AG04450 (cell line): ENCODE results near the gene GRB10. TPM values are rescaled to one million over a fixed set of nuclear protein-coding genes. Genes with fewer than 3 reads are reported as not detected.

Source experiments
- CTCF ChIA-PET: fragments of 300-600, 350-600 bp; formaldehyde crosslinking; extraction: SDS; loops from one replicate; lab custom pipeline; 2022; ENCODE audit warnings: antibody characterized with exemption, inconsistent platforms; lab: Charles Lee
- POLR2A ChIA-PET: fragments of 350-600 bp; formaldehyde crosslinking; extraction: SDS; loops from one replicate; lab custom pipeline; 2021; ENCODE audit warnings: antibody characterized with exemption, inconsistent platforms; lab: Yijun Ruan, JAX
- DNase-seq: peaks from one replicate; pipeline ENCODE4 v3.0.0-alpha.2; 2011; ENCODE audit warnings: low read depth, low spot score
- H3K27ac ChIP-seq: one replicate; pipeline ENCODE4 v1.5.1; 2012; ENCODE audit warnings: low read depth, low read length, control low read depth
- H3K27me3 ChIP-seq: one replicate; pipeline ENCODE4 v1.6.0; 2012; ENCODE audit warnings: low read length; ENCODE audit not compliant: control insufficient read depth, insufficient read depth
- H3K4me3 ChIP-seq: 2 replicates; pipeline ENCODE4 v1.5.1; 2011; ENCODE audit warnings: mild to moderate bottlenecking, low read depth, low read length, control low read depth
- H3K9me3 ChIP-seq: 2 replicates; pipeline ENCODE4 v1.5.1; 2012; ENCODE audit warnings: low read length; ENCODE audit not compliant: control insufficient read depth, insufficient read depth
- polyA plus RNA-seq: library from polyadenylated mRNA; depleted of rRNA; stranded (reverse); fragments of >200 nt; gene quantifications from 2 replicates; pipeline ENCODE4 v1.2.3, GENCODE V29; 2011
- TF ChIP-seq, protein P1 (sequence below): IDR thresholded peaks from 2 replicates; pipeline ENCODE4 v1.5.1; 2011; ENCODE audit warnings: low read depth, low read length, control low read depth, inconsistent platforms

The GRB10 gene
- polyA plus RNA-seq, 1 experiment, result 8.0 TPM

DNA sequence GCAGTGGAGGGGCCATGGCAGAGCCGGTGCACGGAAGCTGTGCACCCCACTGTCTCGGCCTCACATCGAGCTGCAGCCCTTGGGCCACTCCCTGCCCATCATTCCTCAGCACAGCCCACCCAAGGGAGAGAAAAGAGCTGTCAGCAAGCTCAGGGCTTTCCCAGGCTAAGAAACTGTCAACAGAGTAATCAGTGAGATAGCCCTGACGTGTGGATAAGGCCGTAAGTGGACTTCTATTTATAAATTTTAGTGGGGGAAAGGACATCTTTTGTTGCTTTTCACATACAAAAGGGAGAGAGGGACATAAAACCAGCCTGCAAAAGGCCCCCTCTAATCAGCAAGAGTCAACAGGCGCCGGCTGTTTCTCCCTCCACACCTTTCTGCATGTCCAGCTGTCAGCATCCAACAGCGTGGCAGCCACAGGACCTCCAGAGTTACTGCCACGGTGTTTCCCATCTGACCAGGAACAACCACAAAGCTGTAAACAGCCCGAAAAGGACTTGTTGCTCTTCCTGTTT is 160.7 kb downstream of the GRB10 start:
- H3K27ac ChIP-seq, result no peak overlapping the region
- no peaks in the 10 kb centered on the region for H3K27me3 ChIP-seq
- H3K4me3 ChIP-seq, result no peak overlapping the region
- ChIA-PET CTCF (interaction anchor here (1.6 kb wide), 1 partner anchor 12 kb away, joined by 5 read pairs; no protein-coding TSS in a partner anchor), POLR2A (no interaction called here)
- H3K9me3 ChIP-seq, result no peaks in the 10 kb centered on the region
- TF ChIP-seq, protein P1, sequence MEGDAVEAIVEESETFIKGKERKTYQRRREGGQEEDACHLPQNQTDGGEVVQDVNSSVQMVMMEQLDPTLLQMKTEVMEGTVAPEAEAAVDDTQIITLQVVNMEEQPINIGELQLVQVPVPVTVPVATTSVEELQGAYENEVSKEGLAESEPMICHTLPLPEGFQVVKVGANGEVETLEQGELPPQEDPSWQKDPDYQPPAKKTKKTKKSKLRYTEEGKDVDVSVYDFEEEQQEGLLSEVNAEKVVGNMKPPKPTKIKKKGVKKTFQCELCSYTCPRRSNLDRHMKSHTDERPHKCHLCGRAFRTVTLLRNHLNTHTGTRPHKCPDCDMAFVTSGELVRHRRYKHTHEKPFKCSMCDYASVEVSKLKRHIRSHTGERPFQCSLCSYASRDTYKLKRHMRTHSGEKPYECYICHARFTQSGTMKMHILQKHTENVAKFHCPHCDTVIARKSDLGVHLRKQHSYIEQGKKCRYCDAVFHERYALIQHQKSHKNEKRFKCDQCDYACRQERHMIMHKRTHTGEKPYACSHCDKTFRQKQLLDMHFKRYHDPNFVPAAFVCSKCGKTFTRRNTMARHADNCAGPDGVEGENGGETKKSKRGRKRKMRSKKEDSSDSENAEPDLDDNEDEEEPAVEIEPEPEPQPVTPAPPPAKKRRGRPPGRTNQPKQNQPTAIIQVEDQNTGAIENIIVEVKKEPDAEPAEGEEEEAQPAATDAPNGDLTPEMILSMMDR, result no peak
- DNase-seq, result no peak

GRCh38 chr7:50621206-50621605 is 161.5 kb downstream of the GRB10 start:
- DNase-seq, result no peak
- Histone ChIP-seq H3K4me3 (no peak overlapping the region), H3K27me3 (no peaks in the 10 kb centered on the region), H3K9me3 (no peaks in the 10 kb centered on the region), H3K27ac (no peak overlapping the region)
- ChIA-PET POLR2A (no interaction called here), CTCF (no interaction called here)
- TF ChIP-seq, protein P1, result no peak

DNA sequence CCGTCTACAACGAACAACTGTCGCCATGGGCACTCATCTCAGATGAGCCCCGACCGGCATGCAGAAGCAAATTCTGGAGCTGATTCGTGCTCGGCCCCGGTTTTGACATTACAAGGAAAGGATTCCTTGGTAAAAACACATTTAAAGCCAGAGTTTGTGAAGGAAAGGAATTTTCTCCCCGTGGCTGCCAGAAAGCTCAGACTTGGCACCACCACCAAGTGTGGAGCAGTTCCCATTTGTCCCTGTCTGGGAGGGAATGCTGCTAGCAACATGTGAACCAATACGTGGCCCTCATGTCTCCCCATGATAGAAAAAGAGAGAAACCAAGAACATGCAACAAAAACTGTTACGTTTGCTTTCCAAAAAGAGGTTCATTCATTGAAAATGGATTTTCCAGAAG is 162.3 kb downstream of the GRB10 start:
- Histone ChIP-seq H3K27ac (no peak overlapping the region), H3K9me3 (no peaks in the 10 kb centered on the region), H3K4me3 (no peak overlapping the region), H3K27me3 (no peaks in the 10 kb centered on the region)
- POLR2A ChIA-PET, result no interaction called here
- CTCF ChIA-PET, result interaction anchor here (0.5 kb wide), 1 partner anchor 17 kb away, joined by 3 read pairs; no protein-coding TSS in a partner anchor
- TF ChIP-seq, protein P1, result no peak
- no peak for DNase-seq

DNA sequence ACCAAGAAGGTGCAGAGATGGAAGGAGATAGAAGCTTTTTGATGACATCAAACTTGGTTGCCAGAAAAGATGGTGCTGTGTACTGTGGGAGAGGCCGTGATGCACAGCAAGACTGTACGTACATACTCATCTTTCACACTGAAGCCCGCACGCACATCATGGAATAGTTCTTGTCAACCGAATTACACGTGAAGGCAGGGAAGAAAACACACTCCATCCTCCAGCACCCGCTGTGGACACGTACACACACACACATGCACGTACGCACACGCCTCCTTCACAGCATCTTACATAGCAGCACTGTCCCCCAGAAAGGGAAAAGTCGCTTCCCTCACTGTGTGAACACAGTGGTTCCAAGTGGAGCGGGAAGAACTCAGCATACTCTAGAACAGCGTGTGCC is 163.0 kb downstream of the GRB10 start:
- no peak overlapping the region for H3K4me3 ChIP-seq
- no peaks in the 10 kb centered on the region for H3K27me3 ChIP-seq
- TF ChIP-seq, protein P1, result no peak
- no peak overlapping the region for H3K27ac ChIP-seq
- DNase-seq, result no peak
- ChIA-PET CTCF (interaction anchor here (0.5 to 1.2 kb wide), 2 partner anchors 13 to 18 kb away, joined by 3 read pairs; no protein-coding TSS in a partner anchor), POLR2A (no interaction called here)
- no peaks in the 10 kb centered on the region for H3K9me3 ChIP-seq

DNA sequence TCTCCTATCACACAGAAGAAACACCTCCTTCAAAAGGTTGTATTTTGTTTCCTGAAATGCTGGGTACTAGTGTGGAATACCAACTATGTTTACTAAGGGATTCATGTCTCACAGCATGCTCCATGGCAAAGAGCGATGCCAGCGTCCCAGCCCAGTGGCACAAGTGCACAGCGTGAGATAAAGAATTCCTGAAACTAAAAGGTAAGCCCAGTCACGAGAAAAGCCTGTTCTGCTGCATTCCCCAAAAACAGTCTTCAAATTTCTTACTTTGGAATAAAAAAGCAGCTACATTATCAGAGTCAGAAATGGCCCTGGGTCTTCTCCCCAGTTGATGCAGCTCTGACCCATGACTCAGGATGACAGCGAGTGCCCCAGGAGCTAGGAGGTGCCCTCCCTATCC is 164.4 kb downstream of the GRB10 start:
- no peak overlapping the region for H3K4me3 ChIP-seq
- TF ChIP-seq, protein P1, result no peak
- H3K27me3 ChIP-seq, result no peaks in the 10 kb centered on the region
- no peaks in the 10 kb centered on the region for H3K9me3 ChIP-seq
- no peak for DNase-seq
- no peak overlapping the region for H3K27ac ChIP-seq
- ChIA-PET POLR2A (interaction anchor here (0.7 kb wide), 1 partner anchor 144 kb away, joined by 3 read pairs; no protein-coding TSS in a partner anchor), CTCF (interaction anchor here (0.8 to 4.2 kb wide), 4 partner anchors 14 to 150 kb away, joined by 3 to 12 read pairs (median 4); no protein-coding TSS in a partner anchor)
